HG03064 (cell line): ENCODE results near the gene RGPD8.
A peak's percentile ranks its signal among the peaks of the same experiment; 100 is the strongest.
"Not testable (repeated sequence)": the region's sequence is repeated elsewhere in the genome, so short reads cannot be mapped to it uniquely, and the experiment has no call there.

ENCODE experiments used
- ATAC-seq: cut with Tn5 transposase; IDR thresholded peaks from one replicate; pipeline ENCODE4 v1.9.1; 2021; ENCODE audit warnings: low read depth; ENCODE audit not compliant: unreplicated experiment

The RGPD8 gene

GRCh38 chr2:112433480-112433879 lies at the start of gene RGPD8:
Gene RGPD8, minus strand, starts transcription at chr2:112433645. Its CDS starts 192 bp downstream, at chr2:112433453.
- peak; percentile 97 for ATAC-seq

DNA sequence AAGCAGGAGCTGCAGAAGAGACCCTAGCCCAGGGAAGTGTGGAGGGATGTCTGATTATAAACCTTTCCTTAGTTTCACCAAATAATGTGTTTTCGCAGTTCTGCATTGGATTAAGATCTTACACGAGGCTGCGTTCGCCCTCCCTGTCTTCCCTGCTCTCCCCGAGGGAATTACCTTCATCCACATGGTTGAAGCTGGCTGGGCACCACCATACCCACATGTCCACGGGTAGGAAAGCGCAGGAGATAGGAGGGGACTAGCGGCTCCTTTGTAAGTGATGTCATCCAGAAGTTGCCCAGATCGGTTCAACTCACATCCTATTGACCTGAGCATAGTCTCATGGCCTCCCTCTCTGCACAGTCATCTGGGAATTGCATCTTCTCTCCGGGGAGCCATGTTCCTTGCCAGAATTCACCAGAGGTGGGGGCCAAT lies 49.6 kb upstream of the RGPD8 start:
- no peak for ATAC-seq

DNA sequence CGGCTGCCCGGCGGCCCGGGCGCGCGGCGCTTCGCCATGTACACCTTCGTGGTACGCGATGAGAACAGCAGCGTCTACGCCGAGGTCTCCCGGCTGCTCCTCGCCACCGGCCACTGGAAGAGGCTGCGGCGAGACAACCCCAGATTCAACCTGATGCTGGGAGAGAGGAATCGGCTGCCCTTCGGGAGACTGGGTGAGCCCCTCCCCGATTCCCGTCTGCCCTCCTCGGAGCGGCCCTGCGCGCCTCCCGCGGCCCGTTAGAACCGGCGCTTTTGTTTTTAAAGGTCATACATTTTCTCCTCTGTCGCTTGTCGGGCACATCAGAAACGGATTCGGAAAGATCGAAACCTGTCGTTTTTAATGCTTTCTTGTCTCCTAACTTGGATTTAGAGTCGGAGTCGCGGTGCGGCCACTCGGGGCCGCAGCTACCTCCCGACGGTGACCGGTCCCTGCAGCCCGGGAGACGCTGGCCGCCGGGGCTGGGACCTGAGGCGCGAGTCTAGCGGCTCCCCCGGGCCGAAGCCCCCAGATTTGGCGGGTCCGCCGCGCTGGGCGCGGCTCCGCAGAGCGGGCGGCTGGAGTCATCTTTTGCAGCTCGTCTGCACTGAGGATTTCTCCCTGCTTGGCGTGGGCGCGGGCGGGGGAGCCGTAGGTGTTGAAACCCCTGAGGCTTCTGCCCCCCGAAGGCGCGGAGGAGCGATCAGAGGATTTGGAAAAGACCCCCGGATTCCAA lies 49.0 kb upstream of the RGPD8 start:
- ATAC-seq, result peak; percentile 15

- ATAC-seq, result peak; percentile 58
These were observed 48.2 kb upstream of the RGPD8 start, which contains the start of gene TTL for GRCh38 chr2:112481528-112482233. Gene TTL, plus strand, starts transcription at chr2:112482156. Its CDS starts 189 bp downstream, at chr2:112482345.

DNA sequence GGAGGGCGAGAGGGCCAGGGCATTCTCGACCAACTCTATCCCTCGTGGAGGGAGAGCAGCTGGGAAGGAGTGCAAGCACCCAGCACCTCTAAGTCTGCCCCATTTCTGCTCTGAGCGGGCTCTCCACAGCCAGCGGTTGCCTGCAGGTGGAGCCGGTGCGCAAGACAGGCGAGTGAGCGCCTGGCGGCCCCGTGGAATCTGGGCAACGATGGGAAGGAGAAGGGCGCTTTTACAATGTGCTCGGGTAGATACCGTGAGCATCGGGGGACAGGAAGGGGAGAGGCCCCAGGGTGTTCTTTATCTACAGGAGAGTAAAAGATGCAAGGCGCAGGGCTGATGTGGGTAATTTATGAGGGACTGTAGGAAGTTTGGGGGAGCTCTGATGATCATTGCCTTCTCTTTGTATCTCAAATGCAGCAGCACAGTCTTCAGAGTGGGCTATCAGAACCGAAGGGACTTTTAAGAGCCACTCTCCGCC lies 47.6 kb upstream of the RGPD8 start:
- ATAC-seq, result peak; percentile 62

- no peak for ATAC-seq
These were observed 47.1 kb upstream of the RGPD8 start for GRCh38 chr2:112480530-112481049.

GRCh38 chr2:112476434-112476833 lies 43.0 kb upstream of the RGPD8 start:
- ATAC-seq, result no peak

- no peak for ATAC-seq
These were observed 41.5 kb upstream of the RGPD8 start for GRCh38 chr2:112474844-112475486.

- ATAC-seq, result no peak
These were observed 39.3 kb upstream of the RGPD8 start for GRCh38 chr2:112472547-112473263.

GRCh38 chr2:112465382-112465781 lies 31.9 kb upstream of the RGPD8 start:
- no peak for ATAC-seq

DNA sequence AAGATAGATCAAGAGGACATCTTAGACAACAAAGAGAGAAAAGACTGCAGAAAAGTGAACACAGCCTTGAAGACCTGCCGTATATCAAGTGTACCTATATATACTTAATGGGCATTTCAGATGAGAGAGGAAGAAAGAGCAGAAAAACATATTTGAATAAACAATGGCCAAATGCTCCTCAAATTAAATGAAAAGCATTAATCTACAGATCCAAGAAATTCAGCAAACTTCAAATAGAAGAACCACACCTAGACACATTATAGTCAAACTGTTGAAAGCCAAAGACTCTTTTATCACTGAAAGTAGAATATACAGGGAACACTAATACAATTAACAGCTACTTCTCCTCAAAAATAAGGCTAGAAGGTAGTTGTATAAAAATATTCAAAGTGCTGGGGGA lies 29.8 kb upstream of the RGPD8 start:
- no peak for ATAC-seq

DNA sequence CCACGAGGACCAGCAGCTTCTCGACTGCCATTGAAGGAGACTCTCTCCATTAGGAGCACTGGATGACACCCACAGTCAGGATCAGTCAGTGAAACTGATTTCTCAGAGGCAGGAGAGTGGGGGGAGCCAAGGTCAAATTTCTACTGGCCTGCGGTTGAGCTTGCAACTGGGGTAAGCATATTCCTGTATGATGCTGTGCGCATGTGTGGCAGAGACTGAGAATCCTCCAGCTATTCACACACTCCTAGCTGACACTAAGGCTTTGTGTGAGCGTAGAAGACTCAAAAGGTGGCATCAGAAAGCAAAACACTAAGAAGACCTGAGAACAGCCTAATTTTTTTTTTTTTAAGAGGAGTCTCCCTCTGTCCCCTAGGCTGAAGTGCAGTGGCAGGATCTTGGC lies 28.7 kb upstream of the RGPD8 start:
- ATAC-seq, result no peak

GRCh38 chr2:112459372-112459771 lies 25.9 kb upstream of the RGPD8 start:
- no peak for ATAC-seq

- ATAC-seq, result no peak
These were observed 21.1 kb upstream of the RGPD8 start for GRCh38 chr2:112454586-112454985.

- no peak for ATAC-seq
These were observed 17.9 kb upstream of the RGPD8 start for GRCh38 chr2:112451317-112451716.

GRCh38 chr2:112449854-112450253 lies 16.4 kb upstream of the RGPD8 start:
- ATAC-seq, result no peak

DNA sequence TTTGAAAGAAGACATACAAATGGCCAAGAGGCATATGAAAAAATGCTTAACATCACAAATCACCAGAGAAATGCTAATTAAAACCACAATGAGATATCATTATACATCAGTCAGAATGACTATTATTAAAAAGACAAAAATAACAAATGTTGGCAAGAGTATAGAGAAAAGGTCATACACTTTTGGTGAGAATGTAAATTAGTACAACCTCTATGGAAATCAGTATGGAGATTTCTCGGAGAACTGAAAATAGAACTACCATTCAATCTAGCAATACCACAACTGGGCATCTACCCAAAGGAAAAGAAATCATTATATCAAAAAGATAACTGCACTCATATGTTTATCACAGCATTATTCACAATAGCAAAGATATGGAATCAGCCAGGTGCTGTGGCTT lies 10.8 kb upstream of the RGPD8 start:
- not testable (repeated sequence) for ATAC-seq

GRCh38 chr2:112438603-112439261 lies 5.3 kb upstream of the RGPD8 start:
- ATAC-seq, result not testable (repeated sequence)

DNA sequence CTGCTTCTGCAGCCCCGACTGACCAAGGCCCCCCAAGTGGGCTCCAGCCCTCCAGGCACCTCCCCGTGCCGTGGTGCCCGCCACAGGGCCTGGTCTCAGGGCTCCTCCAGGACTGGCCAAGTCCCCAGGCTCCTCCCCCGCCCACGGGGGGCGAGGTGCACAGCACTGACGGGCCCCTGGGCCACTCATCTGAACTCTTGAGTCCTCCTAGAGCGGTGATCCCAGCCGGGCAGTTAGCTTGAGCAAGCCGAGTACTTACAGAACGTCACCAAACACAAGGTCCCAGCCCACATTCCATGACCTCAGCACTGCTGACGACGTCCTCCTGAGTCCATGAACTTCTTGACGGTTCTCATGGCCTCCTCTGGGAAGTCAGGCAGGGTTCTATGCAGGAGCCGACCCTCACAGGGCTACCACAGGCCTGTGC lies 4.0 kb upstream of the RGPD8 start:
- ATAC-seq, result not testable (repeated sequence)

- not testable (repeated sequence) for ATAC-seq
These were observed 3.5 kb upstream of the RGPD8 start for GRCh38 chr2:112436993-112437392.
